ENCODE results near the gene GREB1L. TPM values are rescaled to one million over a fixed set of nuclear protein-coding genes. Genes with fewer than 3 reads are reported as not detected.

GREB1L gene
- polyA plus RNA-seq, 1 experiment: 0.01 TPM

DNA sequence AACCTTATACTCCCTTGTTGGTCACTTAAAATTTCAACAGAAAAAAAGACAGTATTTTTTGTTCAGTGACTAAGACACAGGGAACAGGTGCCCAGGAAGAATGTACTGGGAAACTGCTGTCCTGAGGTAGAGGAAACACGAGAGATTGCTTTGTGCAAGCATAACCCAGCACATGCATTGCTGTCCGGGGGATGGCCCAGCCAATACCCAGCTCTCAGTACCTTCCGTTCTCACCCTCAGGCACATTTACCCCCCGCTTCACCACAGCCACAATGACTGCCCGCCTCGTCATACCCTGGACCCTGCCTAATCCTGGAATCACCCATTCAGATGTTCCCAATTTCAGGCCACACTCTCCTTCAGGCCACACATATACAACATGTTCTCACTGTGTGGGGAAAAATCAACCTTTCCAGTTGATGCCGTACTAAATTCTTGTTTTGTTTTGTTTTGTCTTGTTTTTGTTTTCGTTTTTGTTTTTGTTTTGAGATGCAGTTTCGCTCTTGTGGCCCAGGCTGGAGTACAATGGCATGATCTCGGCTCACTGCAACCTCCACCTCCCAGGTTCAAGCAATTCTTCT lies 217.8 kb downstream of the GREB1L start:
- Histone ChIP-seq H3K4me3 (ENCODE audit: low read depth, low read length) (no peak overlapping the region), H3K27ac (ENCODE audit: low read depth, low read length) (no peak overlapping the region), H3K9me3 (ENCODE audit: control insufficient read depth, insufficient read depth, low read length) (no peaks in the 10 kb centered on the region), H3K27me3 (ENCODE audit: control insufficient read depth, insufficient read depth, low read length) (peaks cover 2% of the 10 kb centered on the region)
- DNase-seq (ENCODE audit: low read depth, low spot score): no peak
- CTCF ChIA-PET: interaction anchor here (1.0 kb wide), 1 partner anchor 29 kb away, joined by 3 read pairs; no protein-coding TSS in a partner anchor
- TF ChIP-seq, protein P1, sequence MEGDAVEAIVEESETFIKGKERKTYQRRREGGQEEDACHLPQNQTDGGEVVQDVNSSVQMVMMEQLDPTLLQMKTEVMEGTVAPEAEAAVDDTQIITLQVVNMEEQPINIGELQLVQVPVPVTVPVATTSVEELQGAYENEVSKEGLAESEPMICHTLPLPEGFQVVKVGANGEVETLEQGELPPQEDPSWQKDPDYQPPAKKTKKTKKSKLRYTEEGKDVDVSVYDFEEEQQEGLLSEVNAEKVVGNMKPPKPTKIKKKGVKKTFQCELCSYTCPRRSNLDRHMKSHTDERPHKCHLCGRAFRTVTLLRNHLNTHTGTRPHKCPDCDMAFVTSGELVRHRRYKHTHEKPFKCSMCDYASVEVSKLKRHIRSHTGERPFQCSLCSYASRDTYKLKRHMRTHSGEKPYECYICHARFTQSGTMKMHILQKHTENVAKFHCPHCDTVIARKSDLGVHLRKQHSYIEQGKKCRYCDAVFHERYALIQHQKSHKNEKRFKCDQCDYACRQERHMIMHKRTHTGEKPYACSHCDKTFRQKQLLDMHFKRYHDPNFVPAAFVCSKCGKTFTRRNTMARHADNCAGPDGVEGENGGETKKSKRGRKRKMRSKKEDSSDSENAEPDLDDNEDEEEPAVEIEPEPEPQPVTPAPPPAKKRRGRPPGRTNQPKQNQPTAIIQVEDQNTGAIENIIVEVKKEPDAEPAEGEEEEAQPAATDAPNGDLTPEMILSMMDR (IDR thresholded peaks at IDR 0.05; ENCODE audit: low read depth, low read length): no peak
- POLR2A ChIA-PET: no interaction called here

DNA sequence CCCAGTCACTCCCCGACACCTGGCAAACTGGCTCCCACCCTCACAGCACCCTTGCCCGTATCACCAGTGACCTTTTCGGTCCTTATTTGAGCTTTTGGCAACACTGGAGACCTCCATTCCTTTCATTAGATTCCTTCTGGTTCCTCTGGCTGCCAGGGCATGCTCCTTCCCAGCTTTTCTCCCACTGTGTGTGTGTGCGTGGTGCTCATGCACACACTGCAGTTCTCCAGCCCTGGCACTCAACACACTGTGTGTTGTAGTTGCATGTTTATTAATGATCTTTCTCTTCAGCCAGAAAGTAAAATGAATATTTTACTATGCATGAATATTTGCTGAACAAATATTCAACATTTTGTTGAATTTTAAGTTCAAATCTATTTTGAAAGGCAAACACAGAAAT lies 219.4 kb downstream of the GREB1L start:
- Histone ChIP-seq H3K4me3 (ENCODE audit: low read depth, low read length) (no peak overlapping the region), H3K27ac (ENCODE audit: low read depth, low read length) (no peak overlapping the region), H3K27me3 (ENCODE audit: control insufficient read depth, insufficient read depth, low read length) (no peaks in the 10 kb centered on the region), H3K9me3 (ENCODE audit: control insufficient read depth, insufficient read depth, low read length) (no peaks in the 10 kb centered on the region)
- TF ChIP-seq, protein P1 (IDR thresholded peaks at IDR 0.05; ENCODE audit: low read depth, low read length): no peak
- no peak for DNase-seq (ENCODE audit: low read depth, low spot score)
- CTCF ChIA-PET: no interaction called here
- POLR2A ChIA-PET: no interaction called here

DNA sequence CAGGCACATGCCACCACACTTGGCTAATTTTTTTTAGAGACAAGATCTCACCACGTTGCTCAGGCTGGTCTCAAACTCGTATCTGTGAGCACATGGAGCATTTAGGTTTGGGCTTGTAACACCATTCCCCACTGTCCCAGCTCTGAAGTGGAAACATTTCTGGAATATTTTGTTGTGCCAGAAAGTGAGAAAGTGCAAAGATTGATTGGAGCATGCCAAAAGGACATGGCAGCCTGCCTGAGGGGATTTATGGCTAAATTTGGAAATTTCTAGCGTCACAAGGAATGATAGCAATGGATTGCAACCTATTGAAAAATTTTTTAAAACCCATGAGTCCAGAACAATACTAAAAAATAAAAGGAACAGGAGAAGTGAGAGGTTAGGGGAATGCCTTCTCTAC lies 221.7 kb downstream of the GREB1L start:
- TF ChIP-seq, protein P1 (IDR thresholded peaks at IDR 0.05; ENCODE audit: low read depth, low read length): no peak
- ChIA-PET CTCF (no interaction called here), POLR2A (no interaction called here)
- DNase-seq (ENCODE audit: low read depth, low spot score): no peak
- no peaks in the 10 kb centered on the region for H3K27me3 ChIP-seq (ENCODE audit: control insufficient read depth, insufficient read depth, low read length)
- no peaks in the 10 kb centered on the region for H3K9me3 ChIP-seq (ENCODE audit: control insufficient read depth, insufficient read depth, low read length)
- H3K4me3 ChIP-seq (ENCODE audit: low read depth, low read length): no peak overlapping the region
- H3K27ac ChIP-seq (ENCODE audit: low read depth, low read length): no peak overlapping the region

DNA sequence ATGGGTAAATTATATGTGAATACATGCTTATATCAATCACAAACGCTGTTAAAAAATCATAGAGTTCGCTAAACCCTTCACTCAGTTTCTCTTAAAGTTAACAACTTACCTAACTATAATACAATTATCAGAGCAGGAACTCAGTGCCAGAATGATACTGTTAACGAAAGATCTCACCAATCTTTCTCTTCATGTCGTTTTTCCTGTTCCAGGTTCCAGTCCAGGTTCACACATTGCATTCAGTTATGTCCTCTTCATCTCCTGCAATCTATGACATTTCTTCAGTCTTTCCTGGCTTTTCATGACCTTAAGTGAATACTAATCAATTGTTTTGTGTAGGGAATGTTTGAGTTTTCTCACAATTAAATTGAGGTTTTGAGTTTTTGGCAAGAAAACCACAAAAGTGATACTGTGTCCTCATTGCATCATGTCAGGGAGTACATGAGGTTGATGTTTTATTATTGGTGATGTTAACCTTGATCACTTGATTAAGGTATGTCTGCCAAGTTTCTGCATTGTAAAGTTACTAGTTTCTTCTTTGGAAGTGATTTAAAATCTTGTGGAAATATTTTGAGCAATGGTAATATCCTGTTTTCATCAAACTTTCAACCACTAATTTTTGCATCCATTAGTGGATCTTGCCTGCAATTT lies 226.6 kb downstream of the GREB1L start:
- no peaks in the 10 kb centered on the region for H3K9me3 ChIP-seq (ENCODE audit: control insufficient read depth, insufficient read depth, low read length)
- H3K27ac ChIP-seq (ENCODE audit: low read depth, low read length): no peak overlapping the region
- H3K27me3 ChIP-seq (ENCODE audit: control insufficient read depth, insufficient read depth, low read length): no peaks in the 10 kb centered on the region
- DNase-seq (ENCODE audit: low read depth, low spot score): no peak
- no peak overlapping the region for H3K4me3 ChIP-seq (ENCODE audit: low read depth, low read length)
- TF ChIP-seq, protein P1 (IDR thresholded peaks at IDR 0.05; ENCODE audit: low read depth, low read length): no peak
- CTCF ChIA-PET: no interaction called here
- POLR2A ChIA-PET: no interaction called here

DNA sequence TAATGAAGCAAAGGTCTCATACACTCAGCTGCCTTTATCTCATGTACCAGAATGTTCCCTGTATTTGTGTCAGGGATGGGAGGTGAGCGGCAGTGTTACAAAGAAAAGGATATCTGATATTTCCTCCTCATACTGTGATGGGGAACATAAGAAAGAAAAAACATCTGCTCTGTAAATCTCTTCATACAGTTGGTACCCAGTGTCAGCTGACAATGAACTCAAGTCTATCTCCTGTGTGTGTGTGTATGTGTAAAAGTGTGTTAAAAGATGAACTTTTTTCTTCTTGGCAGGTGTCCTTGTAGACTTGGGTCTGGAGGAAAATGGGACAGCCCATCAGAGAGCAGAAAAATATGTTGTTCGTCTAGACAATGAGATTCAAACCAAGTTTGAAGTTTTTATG lies 230.7 kb downstream of the GREB1L start:
- no peak for DNase-seq (ENCODE audit: low read depth, low spot score)

More for the DNA sequence above, 230.7 kb downstream of the GREB1L start:
- Histone ChIP-seq H3K27ac (ENCODE audit: low read depth, low read length) (no peak overlapping the region), H3K9me3 (ENCODE audit: control insufficient read depth, insufficient read depth, low read length) (no peaks in the 10 kb centered on the region), H3K27me3 (ENCODE audit: control insufficient read depth, insufficient read depth, low read length) (no peaks in the 10 kb centered on the region), H3K4me3 (ENCODE audit: low read depth, low read length) (no peak overlapping the region)
- ChIA-PET CTCF (no interaction called here), POLR2A (no interaction called here)
- TF ChIP-seq, protein P1 (IDR thresholded peaks at IDR 0.05; ENCODE audit: low read depth, low read length): no peak

Measured in AG04450 (cell line).